Pancreas (tissue), 10 donors: ENCODE data around the gene KCNMA1. TPM values are rescaled to one million over a fixed set of nuclear protein-coding genes. Genes with fewer than 3 reads are reported as not detected.

Experiments used
- ATAC-seq, 4 donors: fragments of 200-7000 bp; cut with Tn5 transposase; one replicate each; pipeline versions ENCODE4 v1.8.0 to v1.9.1; 2020; ENCODE audit warnings: mild to moderate bottlenecking in 4 of 4, moderate library complexity in 4 of 4
- DNase-seq, 6 donors: peaks; one replicate each; pipeline ENCODE4 v3.0.0-alpha.2; 2020
- FAIRE-seq: peaks from 2 replicates; lab custom pipeline; 2012; peaks lifted over from hg19 to GRCh38; lab: Jason Lieb, UNC
- H3K27ac ChIP-seq, 4 donors: fragments of 200-600 bp; sonication (generic); 1 replicate in 3 of 4; 2 replicates in 1 of 4; pipeline versions ENCODE4 v1.5.0 to v1.8.0; 2020
- H3K27me3 ChIP-seq, 4 donors: fragments of 200-600 bp; one replicate each; pipeline ENCODE4 v1.8.0; 2021
- H3K36me3 ChIP-seq, 3 donors: fragments of 200-600 bp; sonication (generic) in 1 of 3; one replicate each; pipeline versions ENCODE4 v1.5.0 to v1.8.0; 2020 to 2021
- H3K4me1 ChIP-seq, 3 donors: fragments of 200-600 bp; one replicate each; pipeline ENCODE4 v1.8.0; 2021
- H3K4me3 ChIP-seq, 4 donors: fragments of 200-600 bp; sonication (generic) in 2 of 4; one replicate each; pipeline versions ENCODE4 v1.5.0 to v1.8.0; 2020 to 2021
- H3K9me3 ChIP-seq, 4 donors: fragments of 200-600 bp; one replicate each; pipeline ENCODE4 v1.8.0; 2021
- WGBS, 2 donors: extraction: QIAGEN DNeasy Blood & Tissue Kit; methylation state at CpG; one replicate each; pipeline ENCODE4 v1.1.7; 2013; 5-methylcytosine and 5-hydroxymethylcytosine counted together
- intact Hi-C, 3 donors: fragments of 100-400 bp; cut with DNase I; formaldehyde crosslinking; loops; one replicate each; pipeline versions ENCODE4 v1.11.1 to v1.14.2; 2022
- polyA plus RNA-seq, 2 donors: library from polyadenylated mRNA; stranded (reverse); fragments of 200-250 nt; gene quantifications; one replicate each; pipeline ENCODE4 v1.2.3, GENCODE V29; 2013
- total RNA-seq, 6 donors: library from RNA; stranded (reverse); fragmentation: NEBNext Ultra II Directional in 4 of 6; extraction: Animal tissue kit (Norgen Biotek cat#: 25700) in 4 of 6; gene quantifications; one replicate each; pipeline versions ENCODE4 v1.2.1 to v1.2.4, GENCODE V29; 2021 to 2023
- TF ChIP-seq, protein P1 (sequence below), 4 donors: fragments of 200-600 bp; sonication (generic) in 3 of 4; IDR thresholded peaks; one replicate each; pipeline versions ENCODE4 v1.5.0 to v1.8.0; 2021; ENCODE audit warnings: antibody characterized with exemption in 4 of 4
- donor health status: healthy with polysubstance abuse.
- donor health status: DM: no; HTN: no; CAD: no; lungs with moderate emphysema.
- donor health status: DM: no; HTN: no; CAD: no.
- donor health status: control.
- donor health status: control.
- donor health status: Bipolar disorder and iron deficiency.
- donor health status: DM: yes; HTN: yes; CAD: no.
- donor health status: DM: no; HTN: no; CAD: no.
- donor health status: DM: no; HTN: no; CAD: no.
- donor health status: DM: yes; HTN: yes; CAD: no.

KCNMA1 gene
- total and polyA plus RNA-seq, 8 donors: 3.5 to 19.4 (median 9.3) TPM

GRCh38 chr10:77371421-77371820, 266.2 kb downstream of the KCNMA1 start:
- TF ChIP-seq, protein P1, sequence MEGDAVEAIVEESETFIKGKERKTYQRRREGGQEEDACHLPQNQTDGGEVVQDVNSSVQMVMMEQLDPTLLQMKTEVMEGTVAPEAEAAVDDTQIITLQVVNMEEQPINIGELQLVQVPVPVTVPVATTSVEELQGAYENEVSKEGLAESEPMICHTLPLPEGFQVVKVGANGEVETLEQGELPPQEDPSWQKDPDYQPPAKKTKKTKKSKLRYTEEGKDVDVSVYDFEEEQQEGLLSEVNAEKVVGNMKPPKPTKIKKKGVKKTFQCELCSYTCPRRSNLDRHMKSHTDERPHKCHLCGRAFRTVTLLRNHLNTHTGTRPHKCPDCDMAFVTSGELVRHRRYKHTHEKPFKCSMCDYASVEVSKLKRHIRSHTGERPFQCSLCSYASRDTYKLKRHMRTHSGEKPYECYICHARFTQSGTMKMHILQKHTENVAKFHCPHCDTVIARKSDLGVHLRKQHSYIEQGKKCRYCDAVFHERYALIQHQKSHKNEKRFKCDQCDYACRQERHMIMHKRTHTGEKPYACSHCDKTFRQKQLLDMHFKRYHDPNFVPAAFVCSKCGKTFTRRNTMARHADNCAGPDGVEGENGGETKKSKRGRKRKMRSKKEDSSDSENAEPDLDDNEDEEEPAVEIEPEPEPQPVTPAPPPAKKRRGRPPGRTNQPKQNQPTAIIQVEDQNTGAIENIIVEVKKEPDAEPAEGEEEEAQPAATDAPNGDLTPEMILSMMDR (IDR thresholded peaks at IDR 0.05): no peak
- FAIRE-seq (no peak), ATAC-seq (peak in 1 of 4 donors; percentile 11), DNase-seq (no peak)
- H3K9me3 ChIP-seq: no peaks in the 10 kb centered on the region
- no peak overlapping the region for H3K27ac ChIP-seq
- peaks cover 14 to 23% (median 14%) of the 10 kb centered on the region in 3 donors for H3K4me1 ChIP-seq
- WGBS, 2 donors: 32 to 33% methylated on average over 1 of the region's 1 CpG
- intact Hi-C loops: no loop called here
- H3K36me3 ChIP-seq: no peaks in the 10 kb centered on the region
- H3K27me3 ChIP-seq: no peaks in the 10 kb centered on the region
- no peak overlapping the region for H3K4me3 ChIP-seq

GRCh38 chr10:77368006-77368405, 269.6 kb downstream of the KCNMA1 start:
- no peak for FAIRE-seq
- no peaks in the 10 kb centered on the region for H3K36me3 ChIP-seq
- H3K27ac ChIP-seq: no peak overlapping the region
- intact Hi-C loops: no loop called here
- no peak for ATAC-seq
- peaks cover 8 to 21% (median 11%) of the 10 kb centered on the region in 3 donors for H3K4me1 ChIP-seq
- H3K9me3 ChIP-seq: no peaks in the 10 kb centered on the region
- no peaks in the 10 kb centered on the region for H3K27me3 ChIP-seq
- no peak overlapping the region for H3K4me3 ChIP-seq
- TF ChIP-seq, protein P1 (IDR thresholded peaks at IDR 0.05): no peak
- DNase-seq: no peak

- H3K4me3 ChIP-seq: no peak overlapping the region
- DNase-seq (no peak), FAIRE-seq (no peak), ATAC-seq (peak in 1 of 4 donors; percentile 61)
- intact Hi-C loops: no loop called here
- no peaks in the 10 kb centered on the region for H3K36me3 ChIP-seq
- no peak overlapping the region for H3K27ac ChIP-seq
- H3K27me3 ChIP-seq: no peaks in the 10 kb centered on the region
- H3K4me1 ChIP-seq: no peaks in the 10 kb centered on the region
- TF ChIP-seq, protein P1 (IDR thresholded peaks at IDR 0.05): no peak
- H3K9me3 ChIP-seq: no peaks in the 10 kb centered on the region
Observed at GRCh38 chr10:77363210-77363609, 274.4 kb downstream of the KCNMA1 start.

GRCh38 chr10:77361831-77362230, 275.8 kb downstream of the KCNMA1 start:
- intact Hi-C loops: no loop called here
- Histone ChIP-seq H3K27ac (no peak overlapping the region), H3K9me3 (no peaks in the 10 kb centered on the region), H3K27me3 (no peaks in the 10 kb centered on the region), H3K36me3 (no peaks in the 10 kb centered on the region), H3K4me1 (no peaks in the 10 kb centered on the region), H3K4me3 (no peak overlapping the region)
- WGBS, 2 donors: 97% methylated on average over 6 of the region's 6 CpGs
- no peak for DNase-seq
- TF ChIP-seq, protein P1 (IDR thresholded peaks at IDR 0.05): no peak
- ATAC-seq: no peak
- no peak for FAIRE-seq

DNA sequence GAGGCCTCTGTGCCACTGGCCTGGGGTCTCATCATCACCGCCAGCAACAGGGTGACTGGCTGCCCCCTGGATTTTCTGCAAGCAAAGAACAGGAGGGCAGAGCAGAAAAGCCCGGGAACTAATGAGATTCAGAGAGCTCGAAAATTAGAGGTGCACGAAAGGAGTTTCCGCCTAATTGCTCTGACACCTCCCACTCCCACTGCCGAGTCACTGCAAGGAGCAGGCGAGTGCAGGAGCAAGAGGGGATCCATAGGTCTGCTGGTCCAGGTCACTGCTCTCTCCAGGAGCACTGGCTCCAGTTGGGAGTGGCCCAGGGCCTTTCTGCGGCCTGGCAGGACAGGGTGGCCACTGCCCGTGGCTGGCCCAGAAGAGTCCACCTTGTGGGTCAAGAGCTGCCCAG, 276.2 kb downstream of the KCNMA1 start:
- Histone ChIP-seq H3K36me3 (no peaks in the 10 kb centered on the region), H3K4me3 (no peak overlapping the region), H3K4me1 (no peaks in the 10 kb centered on the region), H3K27me3 (no peaks in the 10 kb centered on the region), H3K27ac (no peak overlapping the region), H3K9me3 (no peaks in the 10 kb centered on the region)
- 96 to 97% methylated on average over 9 of the region's 9 CpGs for WGBS, 2 donors
- FAIRE-seq (no peak), ATAC-seq (no peak), DNase-seq (no peak)
- intact Hi-C loops: no loop called here
- TF ChIP-seq, protein P1 (IDR thresholded peaks at IDR 0.05): no peak
